Stimulated activated memory B cell treated with anti-CD40 and anti-IgM and Interleukin-4, amounts not matched to agents 10 μg/mL and 1 μg/mL and 100 μg/mL, for 72 hours (primary cell): ENCODE data around the gene RPS6KL1.
A peak's percentile ranks its signal among the peaks of the same experiment; 100 is the strongest.

Experiments
- ATAC-seq: fragments of 150-1000 bp; cut with Tn5 transposase; 2 replicates; pipeline ENCODE4 v1.10.0; 2021
- H3K27ac Mint-ChIP-seq: one replicate; pipeline ENCODE4 v1.8.0; 2022; ENCODE audit warnings: mild to moderate bottlenecking, mixed read lengths
- H3K27me3 Mint-ChIP-seq: one replicate; pipeline ENCODE4 v1.8.0; 2022; ENCODE audit warnings: mixed read lengths
- H3K36me3 Mint-ChIP-seq: one replicate; pipeline ENCODE4 v1.8.0; 2022; ENCODE audit warnings: mixed read lengths
- H3K4me1 Mint-ChIP-seq: one replicate; pipeline ENCODE4 v1.8.0; 2022; ENCODE audit warnings: mixed read lengths
- H3K4me3 Mint-ChIP-seq: one replicate; pipeline ENCODE4 v1.8.0; 2022; ENCODE audit warnings: mild to moderate bottlenecking, moderate library complexity, mixed read lengths
- H3K9me3 Mint-ChIP-seq: one replicate; pipeline ENCODE4 v1.8.0; 2022; ENCODE audit warnings: mixed read lengths

The RPS6KL1 gene

DNA sequence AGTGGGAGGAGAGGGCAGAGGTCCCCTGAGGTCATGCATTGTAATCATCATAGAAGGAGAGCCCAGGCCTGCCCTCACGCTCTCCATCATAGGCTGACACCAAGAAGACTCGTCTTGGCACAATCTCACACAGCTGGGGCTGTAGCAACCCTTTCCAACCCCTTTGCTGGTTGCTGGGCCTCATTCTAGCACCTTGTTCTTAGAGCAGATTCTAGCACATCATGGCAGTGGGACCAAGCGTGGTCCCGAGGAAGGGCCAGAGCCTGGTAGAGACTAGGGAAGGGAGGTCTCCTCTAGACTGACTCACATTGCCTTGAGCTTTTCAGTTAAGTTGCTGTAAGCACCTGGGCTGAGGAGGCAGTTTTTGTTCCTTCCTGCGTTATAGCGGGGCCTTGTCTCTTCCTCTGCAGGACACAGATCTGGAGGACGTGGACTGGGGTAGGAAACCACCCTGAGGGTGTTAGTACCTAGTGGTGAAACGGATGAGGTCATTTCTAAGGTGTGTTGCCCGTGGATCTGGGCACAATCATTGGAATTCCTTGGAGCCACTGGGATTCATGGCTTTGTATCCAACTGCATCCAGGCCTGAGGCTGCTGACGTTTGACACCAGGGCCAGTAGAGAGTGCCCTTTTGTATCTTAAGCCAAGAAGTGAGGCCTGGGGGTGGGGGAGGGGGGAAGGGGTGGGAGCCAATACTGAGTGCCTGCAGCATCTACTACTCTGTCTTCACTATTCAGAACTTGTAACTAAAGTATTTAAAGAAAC lies 19.9 kb downstream of the RPS6KL1 start:
- H3K9me3 Mint-ChIP-seq: no peaks in the 10 kb centered on the region
- no peaks in the 10 kb centered on the region for H3K27me3 Mint-ChIP-seq
- ATAC-seq: no peak
- H3K4me3 Mint-ChIP-seq: no peak overlapping the region
- H3K36me3 Mint-ChIP-seq: peaks cover 49% of the 10 kb centered on the region
- peaks cover 51% of the 10 kb centered on the region for H3K4me1 Mint-ChIP-seq
- peak overlapping the region; percentile 70 for H3K27ac Mint-ChIP-seq

GRCh38 chr14:74898694-74899093 lies 24.4 kb downstream of the RPS6KL1 start:
- no peaks in the 10 kb centered on the region for H3K9me3 Mint-ChIP-seq
- peaks cover 36% of the 10 kb centered on the region for H3K4me1 Mint-ChIP-seq
- no peak overlapping the region for H3K4me3 Mint-ChIP-seq
- H3K27ac Mint-ChIP-seq: no peak overlapping the region
- ATAC-seq: no peak
- H3K27me3 Mint-ChIP-seq: no peaks in the 10 kb centered on the region
- peaks cover 66% of the 10 kb centered on the region for H3K36me3 Mint-ChIP-seq

- Mint-ChIP-seq H3K9me3 (no peaks in the 10 kb centered on the region), H3K4me1 (peaks cover 37% of the 10 kb centered on the region), H3K27me3 (no peaks in the 10 kb centered on the region), H3K27ac (no peak overlapping the region), H3K4me3 (no peak overlapping the region), H3K36me3 (peaks cover 65% of the 10 kb centered on the region)
- no peak for ATAC-seq
Measured at GRCh38 chr14:74898083-74898482, 25.0 kb downstream of the RPS6KL1 start.

- Mint-ChIP-seq H3K9me3 (no peaks in the 10 kb centered on the region), H3K36me3 (peaks cover 60% of the 10 kb centered on the region), H3K27ac (peak overlapping the region; percentile 32), H3K27me3 (no peaks in the 10 kb centered on the region), H3K4me3 (no peak overlapping the region), H3K4me1 (peaks cover 37% of the 10 kb centered on the region)
- ATAC-seq: no peak
Measured at GRCh38 chr14:74897642-74898041, 25.4 kb downstream of the RPS6KL1 start.

DNA sequence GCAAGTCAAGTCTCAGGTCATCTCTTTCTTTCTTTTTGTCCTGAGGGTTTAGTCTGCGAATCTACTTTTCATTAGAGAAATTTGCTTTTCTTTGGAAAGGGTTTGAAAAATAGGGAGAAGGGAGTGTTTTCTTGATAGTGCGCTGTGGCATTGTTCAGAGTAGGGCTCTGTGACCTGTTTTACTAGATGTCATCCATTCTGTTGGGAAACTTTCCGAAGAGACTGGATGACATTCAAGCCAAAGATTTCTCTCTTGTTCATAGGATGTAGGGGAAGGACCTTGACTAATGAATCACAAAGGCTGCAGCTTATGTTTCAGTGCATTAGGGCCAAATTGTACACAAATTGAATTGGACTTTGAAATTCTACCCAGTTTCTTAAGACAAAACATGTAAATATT lies 26.7 kb downstream of the RPS6KL1 start:
- Mint-ChIP-seq H3K27ac (no peak overlapping the region), H3K4me1 (peaks cover 44% of the 10 kb centered on the region), H3K4me3 (no peak overlapping the region), H3K27me3 (no peaks in the 10 kb centered on the region), H3K9me3 (no peaks in the 10 kb centered on the region), H3K36me3 (peaks cover 57% of the 10 kb centered on the region)
- ATAC-seq: no peak

DNA sequence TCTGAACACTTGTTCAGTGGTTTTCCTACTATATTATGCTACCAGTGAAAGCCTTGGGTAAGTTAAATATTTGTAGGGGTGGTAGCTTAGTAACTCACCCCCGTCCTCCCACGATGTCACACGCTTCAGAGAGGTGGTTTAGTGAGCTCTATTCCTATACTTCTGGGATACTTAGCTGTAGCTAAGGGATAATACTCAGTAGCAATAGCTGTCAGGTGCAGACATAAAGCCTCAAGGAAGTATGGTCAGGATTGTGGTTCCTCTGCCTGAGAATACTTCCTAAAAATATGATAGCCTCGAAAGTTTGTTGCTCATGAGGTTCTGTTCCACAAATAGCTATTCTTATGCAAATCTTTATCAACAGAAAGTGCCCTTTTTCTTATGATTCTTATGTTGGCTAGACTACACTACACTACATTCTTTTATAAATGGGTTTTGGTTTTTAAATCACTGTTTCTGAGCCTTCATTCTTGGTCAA lies 29.4 kb downstream of the RPS6KL1 start:
- Mint-ChIP-seq H3K27ac (peak overlapping the region; percentile 86), H3K4me3 (peak overlapping the region; percentile 61)

GRCh38 chr14:74892745-74893144 lies 30.3 kb downstream of the RPS6KL1 start:
- Mint-ChIP-seq H3K9me3 (no peaks in the 10 kb centered on the region), H3K36me3 (peaks cover 45% of the 10 kb centered on the region), H3K4me1 (peaks cover 57% of the 10 kb centered on the region), H3K4me3 (peak overlapping the region; percentile 26), H3K27ac (peak overlapping the region; percentile 86), H3K27me3 (no peaks in the 10 kb centered on the region)
- peak; percentile 65 for ATAC-seq

More for the DNA sequence above, 29.4 kb downstream of the RPS6KL1 start:
- no peaks in the 10 kb centered on the region for H3K9me3 Mint-ChIP-seq
- peaks cover 48% of the 10 kb centered on the region for H3K4me1 Mint-ChIP-seq
- H3K27me3 Mint-ChIP-seq: no peaks in the 10 kb centered on the region
- H3K36me3 Mint-ChIP-seq: peaks cover 50% of the 10 kb centered on the region
- peak; percentile 47 for ATAC-seq

- Mint-ChIP-seq H3K4me1 (peaks cover 57% of the 10 kb centered on the region), H3K36me3 (peaks cover 40% of the 10 kb centered on the region), H3K9me3 (no peaks in the 10 kb centered on the region), H3K4me3 (no peak overlapping the region), H3K27me3 (no peaks in the 10 kb centered on the region), H3K27ac (peak overlapping the region; percentile 86)
- ATAC-seq: no peak
Measured at GRCh38 chr14:74891870-74892269, 31.2 kb downstream of the RPS6KL1 start.

- no peak for ATAC-seq
- Mint-ChIP-seq H3K4me1 (peaks cover 62% of the 10 kb centered on the region), H3K27me3 (no peaks in the 10 kb centered on the region), H3K9me3 (no peaks in the 10 kb centered on the region), H3K36me3 (peaks cover 38% of the 10 kb centered on the region), H3K27ac (no peak overlapping the region), H3K4me3 (no peak overlapping the region)
Measured at GRCh38 chr14:74890262-74890661, 32.8 kb downstream of the RPS6KL1 start.

DNA sequence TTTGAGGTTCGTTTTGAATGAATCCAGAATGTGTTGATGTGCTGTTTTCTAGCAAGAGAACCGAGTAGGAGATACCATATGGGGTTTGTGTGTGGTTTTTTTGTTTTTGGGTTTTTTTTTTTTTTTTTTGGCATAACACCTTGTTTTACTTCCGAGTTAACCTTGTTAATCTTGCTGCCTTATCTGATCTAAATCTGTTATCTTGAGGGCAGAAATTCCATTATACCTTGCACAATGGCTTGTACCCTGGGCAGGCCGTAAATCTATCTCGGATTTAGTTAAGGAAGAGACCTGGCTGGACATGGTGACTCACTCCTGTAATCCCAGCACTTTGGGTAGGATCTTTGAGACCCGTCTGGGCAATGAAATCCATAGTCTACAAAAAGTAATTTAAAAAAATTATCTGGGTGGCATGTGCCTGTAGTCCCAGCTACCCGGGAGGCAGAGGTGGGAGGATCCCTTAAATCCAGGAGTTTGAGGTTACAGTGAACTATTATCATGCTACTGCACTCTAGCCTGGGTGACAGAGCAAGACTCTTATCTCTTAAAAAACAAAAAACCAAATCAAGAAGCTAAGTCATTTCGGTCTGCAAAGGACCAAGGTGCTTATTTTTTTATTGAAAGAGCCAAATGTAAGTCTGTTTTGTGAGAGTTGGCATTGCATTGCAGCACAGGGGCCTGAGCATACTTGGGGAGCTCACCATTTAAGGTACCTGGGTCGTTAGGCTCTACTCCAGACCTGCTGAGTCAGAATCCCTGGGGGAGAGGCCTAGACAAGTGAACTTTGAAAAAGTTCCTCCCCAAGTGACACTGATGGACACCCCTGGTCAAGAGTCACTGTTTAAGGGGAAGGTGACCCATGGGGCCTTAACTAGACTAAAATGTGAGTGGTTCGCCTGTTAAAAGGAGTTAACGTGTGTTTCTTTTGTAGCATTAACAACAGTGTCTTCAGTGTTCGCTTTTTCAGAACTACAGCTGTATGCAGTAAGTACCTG lies 34.6 kb downstream of the RPS6KL1 start:
- H3K27ac Mint-ChIP-seq: no peak overlapping the region

DNA sequence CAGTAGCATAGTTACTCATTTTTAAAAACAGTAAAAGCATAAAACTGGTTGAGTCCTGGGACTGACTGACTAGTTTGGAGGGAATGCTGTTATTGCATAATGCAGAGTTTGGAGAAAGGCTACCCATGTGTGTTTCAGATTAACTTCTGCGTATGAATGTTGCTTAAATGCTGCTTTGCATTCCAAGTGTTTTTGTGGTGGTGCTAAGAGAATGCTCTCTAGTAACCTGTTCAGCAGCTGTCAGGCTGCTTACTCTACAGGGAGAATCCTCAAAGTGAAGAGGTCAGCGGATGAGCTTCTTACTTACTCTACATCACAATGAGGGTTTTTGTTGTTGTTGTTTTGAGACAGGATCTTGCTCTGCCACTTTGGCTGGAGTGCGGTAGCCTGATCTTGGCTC lies 37.1 kb downstream of the RPS6KL1 start:
- Mint-ChIP-seq H3K9me3 (no peaks in the 10 kb centered on the region), H3K4me1 (peaks cover 60% of the 10 kb centered on the region), H3K27ac (peak overlapping the region; percentile 91), H3K27me3 (no peaks in the 10 kb centered on the region), H3K4me3 (no peak overlapping the region), H3K36me3 (peaks cover 47% of the 10 kb centered on the region)
- no peak for ATAC-seq

More for the DNA sequence above, 34.6 kb downstream of the RPS6KL1 start:
- Mint-ChIP-seq H3K4me1 (peaks cover 67% of the 10 kb centered on the region), H3K27me3 (no peaks in the 10 kb centered on the region), H3K9me3 (no peaks in the 10 kb centered on the region), H3K36me3 (peaks cover 42% of the 10 kb centered on the region), H3K4me3 (no peak overlapping the region)
- ATAC-seq: no peak

DNA sequence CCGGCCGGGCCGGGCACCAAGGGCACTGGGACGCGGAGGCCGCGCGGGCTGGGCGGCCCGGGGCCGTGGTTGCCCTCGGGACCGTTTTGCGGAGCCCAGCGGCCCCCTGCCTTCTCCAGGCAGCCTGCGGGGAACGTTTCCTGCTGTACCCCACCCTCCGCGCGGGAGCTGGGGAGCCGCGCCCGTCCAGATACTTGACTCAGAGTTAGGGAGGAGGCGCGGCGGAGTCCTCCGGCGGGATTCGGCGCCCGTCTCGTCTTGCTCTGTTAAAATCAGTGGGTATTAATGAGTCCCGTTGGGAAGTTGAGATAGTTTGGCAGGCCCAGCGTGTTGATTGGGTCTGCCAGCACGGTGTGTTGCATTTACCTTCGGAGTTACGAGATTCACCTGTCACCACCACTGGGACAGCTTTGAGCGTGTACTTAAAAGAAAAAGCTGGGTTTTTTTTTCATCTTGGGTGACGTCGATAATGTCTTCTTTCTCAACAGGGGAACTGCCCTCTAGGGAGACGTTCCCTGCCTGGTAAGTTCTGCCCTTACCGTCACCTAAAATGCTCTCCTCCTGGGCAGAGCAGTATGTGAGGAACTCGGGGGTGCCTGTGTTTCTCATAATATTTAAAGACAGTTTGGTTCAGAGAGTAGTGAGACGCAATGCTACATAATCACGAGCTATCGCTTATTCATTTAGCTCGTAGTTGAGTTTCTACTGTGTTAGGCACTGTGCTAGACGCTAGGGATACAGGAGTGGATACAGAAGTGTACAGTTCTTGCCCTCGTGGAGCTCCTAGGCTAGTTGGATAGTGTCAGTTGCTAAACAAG lies 40.7 kb downstream of the RPS6KL1 start:
- Mint-ChIP-seq H3K9me3 (no peaks in the 10 kb centered on the region), H3K4me1 (peaks cover 57% of the 10 kb centered on the region), H3K27me3 (no peaks in the 10 kb centered on the region), H3K36me3 (peaks cover 35% of the 10 kb centered on the region), H3K4me3 (peak overlapping the region; percentile 95), H3K27ac (peak overlapping the region; percentile 91)
- ATAC-seq: peak; percentile 66

DNA sequence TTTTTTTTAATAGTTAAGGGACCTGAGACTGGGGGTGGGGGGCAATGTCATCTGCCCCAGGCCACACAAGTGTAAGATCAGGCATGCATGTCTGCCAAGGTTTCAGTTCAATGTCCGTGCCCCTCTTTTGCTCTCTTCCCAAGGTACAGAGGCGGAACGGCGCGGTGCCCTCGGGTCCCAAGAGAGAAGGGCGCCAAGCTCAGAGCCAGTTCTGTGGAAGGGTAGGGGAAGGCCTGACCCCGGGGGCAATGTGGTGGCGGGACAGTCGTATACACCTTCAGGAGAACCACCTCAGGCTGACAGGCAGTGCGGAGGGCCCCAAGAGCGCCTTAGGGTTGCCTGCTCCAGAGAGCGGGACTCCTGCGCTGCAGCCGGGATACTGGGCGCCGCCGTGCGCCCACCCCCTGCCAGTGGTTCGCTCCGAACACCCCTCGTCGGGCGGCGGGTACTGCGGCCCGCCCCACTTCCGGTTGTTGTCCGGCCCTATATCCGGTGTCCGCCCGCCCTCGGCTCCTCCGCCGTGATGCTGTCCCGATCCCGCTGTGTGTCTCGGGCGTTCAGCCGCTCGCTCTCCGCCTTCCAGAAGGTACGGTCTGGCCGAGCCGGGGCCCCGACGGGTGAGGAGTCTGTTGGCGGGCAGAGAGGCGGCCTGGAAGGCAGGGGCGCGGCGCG lies 41.5 kb downstream of the RPS6KL1 start, which contains the start of gene DLST:
Gene DLST (plus strand): TSS at position 486 of the 672 bp plus-strand sequence. CDS start 38 bp downstream, at position 524.
- H3K27me3 Mint-ChIP-seq: no peaks in the 10 kb centered on the region
- peaks cover 35% of the 10 kb centered on the region for H3K36me3 Mint-ChIP-seq
- no peaks in the 10 kb centered on the region for H3K9me3 Mint-ChIP-seq
- ATAC-seq: peak; percentile 95
- H3K4me1 Mint-ChIP-seq: peaks cover 58% of the 10 kb centered on the region
- H3K27ac Mint-ChIP-seq: peak within 1 kb of the TSS; percentile 91
- peak within 1 kb of the TSS; percentile 95 for H3K4me3 Mint-ChIP-seq
